Heart left ventricle (tissue), 16 donors: Measurements from ENCODE around the gene CFAP300. TPM values are rescaled to one million over a fixed set of nuclear protein-coding genes. Genes with fewer than 3 reads are reported as not detected.

Source experiments
- ATAC-seq, 4 donors: fragments of 200-7000 bp; cut with Tn5 transposase; one replicate each; pipeline ENCODE4 v1.9.1; 2020 to 2022; ENCODE audit warnings: moderate library complexity in 4 of 4, mild to moderate bottlenecking in 3 of 4, moderate number of reproducible peaks in 1 of 4
- DNase-seq, 5 donors: peaks; one replicate each; pipeline ENCODE4 v3.0.0-alpha.2; 2020
- H3K27ac ChIP-seq, 12 donors: fragments of 200-600 bp; sonication (generic) in 4 of 12; one replicate each; pipeline versions ENCODE4 v1.5.0 to v1.8.0; 2016 to 2022; ENCODE audit warnings: mild to moderate bottlenecking in 2 of 12
- H3K27me3 ChIP-seq, 9 donors: fragments of 200-600 bp; sonication (generic) in 2 of 9; one replicate each; pipeline versions ENCODE4 v1.5.1 to v1.8.0; 2016 to 2022; ENCODE audit warnings: mild to moderate bottlenecking in 3 of 9
- H3K36me3 ChIP-seq, 9 donors: fragments of 200-600 bp; sonication (generic) in 2 of 9; one replicate each; pipeline versions ENCODE4 v1.5.0 to v1.8.0; 2018 to 2022; ENCODE audit warnings: mild to moderate bottlenecking in 2 of 9
- H3K4me1 ChIP-seq, 12 donors: fragments of 200-600 bp; sonication (generic) in 4 of 12; one replicate each; pipeline versions ENCODE4 v1.5.0 to v1.8.0; 2016 to 2022; ENCODE audit warnings: mild to moderate bottlenecking in 3 of 12
- H3K4me3 ChIP-seq, 12 donors: fragments of 200-600 bp; sonication (generic) in 4 of 12; one replicate each; pipeline versions ENCODE4 v1.5.0 to v1.8.0; 2017 to 2022; ENCODE audit warnings: mild to moderate bottlenecking in 9 of 12, moderate library complexity in 4 of 12
- H3K9me3 ChIP-seq, 12 donors: fragments of 200-600 bp; sonication (generic) in 4 of 12; one replicate each; pipeline versions ENCODE4 v1.5.0 to v1.8.0; 2016 to 2022; ENCODE audit warnings: mild to moderate bottlenecking in 1 of 12
- CTCF ChIP-seq, 12 donors: fragments of 200-600 bp; sonication (generic) in 4 of 12; IDR thresholded peaks; one replicate each; pipeline versions ENCODE4 v1.5.0 to v1.8.0; 2018 to 2022; ENCODE audit warnings: antibody characterized with exemption in 12 of 12, mild to moderate bottlenecking in 5 of 12
- POLR2A ChIP-seq, 2 donors: fragments of 450-650 bp; IDR thresholded peaks; one replicate each; pipeline ENCODE4 v1.6.1; 2017; ENCODE audit warnings: antibody characterized with exemption in 2 of 2, mild to moderate bottlenecking in 2 of 2, moderate library complexity in 2 of 2
- WGBS, 4 donors: extraction: QIAGEN DNeasy Blood & Tissue Kit in 2 of 4; methylation state at CpG; one replicate each; pipeline versions ENCODE4 v1.1.5 to v1.1.7; 2013 to 2018; 5-methylcytosine and 5-hydroxymethylcytosine counted together
- intact Hi-C, 10 donors: fragments of 100-400 bp; cut with DNase I; formaldehyde crosslinking; loops; one replicate each; pipeline versions ENCODE4 v1.11.1 to v1.14.2; 2022
- polyA plus RNA-seq, 2 donors: library from polyadenylated mRNA; stranded (reverse); fragments of 200-250 nt; gene quantifications; one replicate each; pipeline ENCODE4 v1.2.3, GENCODE V29; 2013
- total RNA-seq, 9 donors: library from RNA; depleted of rRNA in 2 of 9; stranded (reverse); fragments of >200 nt in 2 of 9; fragmentation: NEBNext Ultra II Directional in 3 of 9; extraction: Animal tissue kit (Norgen Biotek cat#: 25700) in 3 of 9; gene quantifications; one replicate each; pipeline versions ENCODE4 v1.1.0 to v1.2.4, GENCODE V29; 2016 to 2023
- donor health status: ischemic (EF 13 %, LVEDD 7.1; RV severe dilation, severe dysfunction).
- donor health status: healthy with polysubstance abuse.
- donor health status: DM: no; HTN: yes; CAD: no.
- donor health status: DM: no; HTN: no; CAD: no.
- donor health status: ischemic (EF 25% LVEDD 6.9; RV normal size, moderate dysfunction).
- donor health status: ischemic (EF 25% LVEDD 5.7; RV mildly dilated, moderate dysfunction).
- donor health status: healthy.
- donor health status: DM: yes; HTN: yes; CAD: no.
- donor health status: ischemic (EF 35%, LVEDD 5.7; RV mildly dilated, moderate dysfunction).
- donor health status: nonischemic (EF 11% LVEDD 7.7; RV severe dilation, severe dysfunction).
- donor health status: DM: yes; HTN: yes; CAD: no.
- donor health status: PGD.
- donor health status: ischemic (EF 29% LVEDD 5.4; RV normal size, mild dysfunction).
- donor health status: nonischemic (EF 23%, LVEDD 6.1; RV moderate dilation, normal function).

The CFAP300 gene
- total and polyA plus RNA-seq, 11 donors: 0.15 to 0.83 (median 0.50) TPM; not detected in 2

GRCh38 chr11:102111011-102111786, 64.0 kb downstream of the CFAP300 start:
- Histone ChIP-seq H3K4me3 (peak overlapping the region; percentile 66 to 98 (median 84)), H3K27ac (peak overlapping the region; percentile 88 to 98 (median 96)), H3K36me3 (peaks cover 0 to 20% (median 0%) of the 10 kb centered on the region in 9 donors), H3K27me3 (peaks cover 0 to 59% (median 0%) of the 10 kb centered on the region in 9 donors), H3K4me1 (peaks cover 0 to 46% (median 32%) of the 10 kb centered on the region in 12 donors), H3K9me3 (no peaks in the 10 kb centered on the region)
- DNase-seq (peak; percentile 75 to 84 (median 79)), ATAC-seq (peak; percentile 60 to 80 (median 70))
- intact Hi-C loops: loop anchor here in 9 of 10 donors (1.0 to 10.0 kb wide), 10 partner anchors 36 to 236 kb away; partner anchors contain the start of gene BIRC2 (in 1 of the 9)
- WGBS, 4 donors: 1 to 2% (median 1%) methylated on average over 26 to 61 of the region's 61 CpGs
- TF ChIP-seq POLR2A (IDR thresholded peaks at IDR 0.05) (no peak), CTCF (IDR thresholded peaks at IDR 0.05) (peak in 4 of 12 donors; percentile 9 to 29 (median 16))

- no peak for TF ChIP-seq POLR2A (IDR thresholded peaks at IDR 0.05)
- TF ChIP-seq CTCF (IDR thresholded peaks at IDR 0.05): no peak
- 0 to 2% (median 1%) methylated on average over 20 of the region's 20 CpGs for WGBS, 4 donors
Observed at GRCh38 chr11:102111787-102112508, 64.7 kb downstream of the CFAP300 start.

GRCh38 chr11:102112509-102112821, 65.2 kb downstream of the CFAP300 start:
- DNase-seq (no peak), ATAC-seq (no peak)
- Histone ChIP-seq H3K27ac (peak overlapping the region; percentile 88 to 98 (median 96)), H3K4me3 (peak overlapping the region; percentile 66 to 98 (median 84)), H3K4me1 (peaks cover 0 to 58% (median 42%) of the 10 kb centered on the region in 12 donors), H3K36me3 (peaks cover 0 to 22% (median 0%) of the 10 kb centered on the region in 9 donors), H3K27me3 (peaks cover 0 to 61% (median 0%) of the 10 kb centered on the region in 9 donors), H3K9me3 (no peaks in the 10 kb centered on the region)
- TF ChIP-seq POLR2A (IDR thresholded peaks at IDR 0.05) (no peak), CTCF (IDR thresholded peaks at IDR 0.05) (no peak)
- WGBS, 4 donors: 14 to 22% (median 21%) methylated on average over 5 of the region's 5 CpGs
- intact Hi-C loops: loop anchor here in 8 of 10 donors (5.0 to 10.0 kb wide), 7 partner anchors 35 to 155 kb away; no protein-coding TSS in a partner anchor

More at GRCh38 chr11:102111787-102112508, 64.7 kb downstream of the CFAP300 start:
- H3K27ac ChIP-seq: peak overlapping the region; percentile 88 to 98 (median 96)
- H3K4me1 ChIP-seq: peaks cover 0 to 54% (median 38%) of the 10 kb centered on the region in 12 donors
- intact Hi-C loops: loop anchor here in 9 of 10 donors (1.0 to 10.0 kb wide), 10 partner anchors 35 to 235 kb away; partner anchors contain the start of gene BIRC2 (in 1 of the 9)
- H3K9me3 ChIP-seq: no peaks in the 10 kb centered on the region
- peaks cover 0 to 22% (median 0%) of the 10 kb centered on the region in 9 donors for H3K36me3 ChIP-seq
- peaks cover 0 to 59% (median 0%) of the 10 kb centered on the region in 9 donors for H3K27me3 ChIP-seq
- DNase-seq (peak in 4 of 5 donors; percentile 25 to 39 (median 28)), ATAC-seq (peak; percentile 25 to 54 (median 42))
- H3K4me3 ChIP-seq: peak overlapping the region; percentile 66 to 98 (median 84)
